PC-3 (cell line): ENCODE results near the gene POLR3G. TPM values are rescaled to one million over a fixed set of nuclear protein-coding genes. Genes with fewer than 3 reads are reported as not detected.

Experiments
- ATAC-seq: fragments of 200-7000 bp; cut with Tn5 transposase; 2 replicates; pipeline ENCODE4 v1.9.1; 2020; ENCODE audit warnings: mild to moderate bottlenecking, moderate library complexity
- BruUV-seq: library from RNA; stranded (reverse); fragments of 400-500 nt; replicated peaks from 2 replicates; lab custom pipeline; 2021; lab: Mats Ljungman, UMichigan
- CTCF ChIA-PET: fragments of 300-600 bp; sonication (Branson Sonifier 250); formaldehyde crosslinking; loops from one replicate; lab custom pipeline; 2022; ENCODE audit warnings: antibody characterized with exemption; lab: Charles Lee
- POLR2A ChIA-PET: fragments of 300-600 bp; sonication (Branson Sonifier 250); formaldehyde crosslinking; loops from one replicate; lab custom pipeline; 2022; ENCODE audit warnings: antibody characterized with exemption; ENCODE audit not compliant: unreplicated experiment; lab: Charles Lee
- DNase-seq: peaks from one replicate; pipeline ENCODE4 v3.0.0-alpha.2; 2015
- H2AFZ ChIP-seq: fragments of 300-600 bp; sonication (generic); 2 replicates; pipeline ENCODE4 v1.6.0; 2016; ENCODE audit warnings: antibody characterized with exemption, low read length
- H3F3A ChIP-seq: fragments of 300-600 bp; sonication (generic); one replicate; pipeline ENCODE4 v1.6.0; 2017; ENCODE audit warnings: antibody characterized with exemption, low read length, control low read depth, mild to moderate bottlenecking; ENCODE audit not compliant: unreplicated experiment
- H3K27ac ChIP-seq: fragments of 300-600 bp; sonication (generic); 2 replicates; pipeline ENCODE4 v1.5.1; 2016; ENCODE audit warnings: mild to moderate bottlenecking, low read length
- H3K27me3 ChIP-seq: fragments of 300-600 bp; sonication (generic); 2 replicates; pipeline ENCODE4 v1.6.1; 2016; ENCODE audit warnings: low read length, mixed read lengths
- H3K36me3 ChIP-seq: fragments of 300-600 bp; sonication (generic); 2 replicates; pipeline ENCODE4 v1.6.1; 2016; ENCODE audit warnings: low read depth, mixed run types, low read length, mixed read lengths
- H3K4me1 ChIP-seq: fragments of 300-600 bp; sonication (generic); 2 replicates; pipeline ENCODE4 v1.5.1; 2016; ENCODE audit warnings: low read length; ENCODE audit not compliant: insufficient read depth
- H3K4me2 ChIP-seq: fragments of 300-600 bp; sonication (generic); 2 replicates; pipeline ENCODE4 v1.6.0; 2016; ENCODE audit warnings: low read length
- H3K4me3 ChIP-seq: fragments of 300-600 bp; sonication (generic); 2 replicates; pipeline ENCODE4 v1.5.1; 2016; ENCODE audit warnings: mild to moderate bottlenecking, low read length, mixed read lengths
- H3K79me2 ChIP-seq: fragments of 300-600 bp; sonication (generic); 2 replicates; pipeline ENCODE4 v1.6.1; 2017; ENCODE audit warnings: low read length, mixed read lengths
- H3K9ac ChIP-seq: fragments of 300-600 bp; sonication (generic); 2 replicates; pipeline ENCODE4 v1.6.0; 2016; ENCODE audit warnings: mild to moderate bottlenecking, low read length
- H3K9me2 ChIP-seq: fragments of 300-600 bp; sonication (generic); replicated peaks from 2 replicates; pipeline ENCODE4 v1.6.1; 2016; ENCODE audit warnings: mixed run types, low read length, mixed read lengths
- H3K9me3 ChIP-seq: fragments of 300-600 bp; sonication (generic); 2 replicates; pipeline ENCODE4 v1.6.1; 2016; ENCODE audit warnings: low read length, mixed read lengths
- H4K20me1 ChIP-seq: fragments of 300-600 bp; sonication (generic); 2 replicates; pipeline ENCODE4 v1.6.1; 2016; ENCODE audit warnings: low read length, mixed read lengths
- CTCF ChIP-seq: fragments of 300-600 bp; sonication (generic); conservative IDR thresholded peaks from 2 replicates; pipeline ENCODE4 v1.5.1; 2017; ENCODE audit warnings: antibody characterized with exemption, low read depth, mild to moderate bottlenecking, low read length
- EZH2 ChIP-seq: fragments of 300-600 bp; sonication (generic); IDR thresholded peaks from one replicate; pipeline ENCODE4 v1.6.1; 2017; ENCODE audit warnings: antibody characterized with exemption, mild to moderate bottlenecking, low read length; ENCODE audit not compliant: unreplicated experiment
- EZH2phosphoT487 ChIP-seq: fragments of 300-600 bp; sonication (generic); IDR thresholded peaks from 2 replicates; pipeline ENCODE4 v1.6.1; 2018; ENCODE audit warnings: mild to moderate bottlenecking, antibody characterized with exemption, low read length, borderline replicate concordance
- intact Hi-C: fragments of 100-400 bp; cut with micrococcal nuclease; formaldehyde crosslinking; loops from 2 replicates; pipeline ENCODE4 v1.9.0; 2023
- total RNA-seq: library from RNA; depleted of rRNA; stranded (reverse); fragments of >200 nt; gene quantifications from 2 replicates; pipeline ENCODE4 v1.2.3, GENCODE V29; 2014

The POLR3G gene
- total RNA-seq, 1 experiment from 2014 or later, result 42.2 TPM

- no peaks in the 10 kb centered on the region for H3K36me3 ChIP-seq
- peak overlapping the region; percentile 85 for H3K4me2 ChIP-seq
- no TSS peak for BruUV-seq
- no peak for ATAC-seq
- intact Hi-C loops, result no loop called here
- ChIA-PET CTCF (interaction anchor here (0.7 kb wide), 1 partner anchor 27 kb away, joined by 4 read pairs; the partner anchor contains the start of gene LYSMD3), POLR2A (interaction anchor here (0.6 kb wide), 2 partner anchors 14 to 27 kb away, joined by 3 to 9 read pairs; no protein-coding TSS in a partner anchor)
- H3K4me3 ChIP-seq, result peak overlapping the region; percentile 73
- H3K9ac ChIP-seq, result peak overlapping the region; percentile 68
- peaks cover 43% of the 10 kb centered on the region for H3K4me1 ChIP-seq
- H3K9me2 ChIP-seq, result no peaks in the 10 kb centered on the region
- no peaks in the 10 kb centered on the region for H3F3A ChIP-seq
- peak; percentile 15 for DNase-seq
- no peaks in the 10 kb centered on the region for H4K20me1 ChIP-seq
- peak overlapping the region; percentile 80 for H2AFZ ChIP-seq
- TF ChIP-seq EZH2, result no peak
- TF ChIP-seq EZH2phosphoT487, result no peak
- no peak for TF ChIP-seq CTCF
- H3K27me3 ChIP-seq, result no peaks in the 10 kb centered on the region
- H3K79me2 ChIP-seq, result peaks cover 12% of the 10 kb centered on the region
- no peak overlapping the region for H3K27ac ChIP-seq
- H3K9me3 ChIP-seq, result no peaks in the 10 kb centered on the region
Observed at GRCh38 chr5:90557391-90557790, 82.7 kb downstream of the POLR3G start.

GRCh38 chr5:90557871-90558270, 83.2 kb downstream of the POLR3G start:
- H3K9me2 ChIP-seq, result no peaks in the 10 kb centered on the region
- ChIA-PET CTCF (no interaction called here), POLR2A (interaction anchor here (0.6 kb wide), 2 partner anchors 14 to 26 kb away, joined by 3 to 9 read pairs; no protein-coding TSS in a partner anchor)
- DNase-seq, result peak; percentile 21
- H4K20me1 ChIP-seq, result no peaks in the 10 kb centered on the region
- H3K79me2 ChIP-seq, result peaks cover 12% of the 10 kb centered on the region
- BruUV-seq, result TSS peak; percentile 86
- no peaks in the 10 kb centered on the region for H3K27me3 ChIP-seq
- peak overlapping the region; percentile 68 for H3K9ac ChIP-seq
- H3K36me3 ChIP-seq, result no peaks in the 10 kb centered on the region
- no peaks in the 10 kb centered on the region for H3K9me3 ChIP-seq
- no peak overlapping the region for H3K27ac ChIP-seq
- intact Hi-C loops, result loop anchor here (1.0 to 2.0 kb wide), 6 partner anchors 10 to 84 kb away; partner anchors contain the start of genes MBLAC2 and POLR3G
- peaks cover 47% of the 10 kb centered on the region for H3K4me1 ChIP-seq
- H3K4me3 ChIP-seq, result peak overlapping the region; percentile 73
- no peaks in the 10 kb centered on the region for H3F3A ChIP-seq
- no peak for TF ChIP-seq EZH2phosphoT487
- TF ChIP-seq CTCF, result no peak
- no peak for TF ChIP-seq EZH2
- H2AFZ ChIP-seq, result peak overlapping the region; percentile 80
- peak overlapping the region; percentile 85 for H3K4me2 ChIP-seq
- ATAC-seq, result 0 out of 2 replicates have a peak, but pooled peaks have one; percentile 1
